Activated naive CD8-positive, alpha-beta T cell treated with anti-CD3 and anti-CD28 coated beads, Interleukin-2, amount 50 U/mL, for 16 hours (primary cell): ENCODE results near the gene APBA2.
"Not testable (repeated sequence)": the region's sequence is repeated elsewhere in the genome, so short reads cannot be mapped to it uniquely, and the experiment has no call there.

Experiments used
- DNase-seq: peaks from one replicate; pipeline ENCODE4 v3.0.0-alpha.2; 2020; ENCODE audit warnings: low read depth, low spot score

The APBA2 gene

DNA sequence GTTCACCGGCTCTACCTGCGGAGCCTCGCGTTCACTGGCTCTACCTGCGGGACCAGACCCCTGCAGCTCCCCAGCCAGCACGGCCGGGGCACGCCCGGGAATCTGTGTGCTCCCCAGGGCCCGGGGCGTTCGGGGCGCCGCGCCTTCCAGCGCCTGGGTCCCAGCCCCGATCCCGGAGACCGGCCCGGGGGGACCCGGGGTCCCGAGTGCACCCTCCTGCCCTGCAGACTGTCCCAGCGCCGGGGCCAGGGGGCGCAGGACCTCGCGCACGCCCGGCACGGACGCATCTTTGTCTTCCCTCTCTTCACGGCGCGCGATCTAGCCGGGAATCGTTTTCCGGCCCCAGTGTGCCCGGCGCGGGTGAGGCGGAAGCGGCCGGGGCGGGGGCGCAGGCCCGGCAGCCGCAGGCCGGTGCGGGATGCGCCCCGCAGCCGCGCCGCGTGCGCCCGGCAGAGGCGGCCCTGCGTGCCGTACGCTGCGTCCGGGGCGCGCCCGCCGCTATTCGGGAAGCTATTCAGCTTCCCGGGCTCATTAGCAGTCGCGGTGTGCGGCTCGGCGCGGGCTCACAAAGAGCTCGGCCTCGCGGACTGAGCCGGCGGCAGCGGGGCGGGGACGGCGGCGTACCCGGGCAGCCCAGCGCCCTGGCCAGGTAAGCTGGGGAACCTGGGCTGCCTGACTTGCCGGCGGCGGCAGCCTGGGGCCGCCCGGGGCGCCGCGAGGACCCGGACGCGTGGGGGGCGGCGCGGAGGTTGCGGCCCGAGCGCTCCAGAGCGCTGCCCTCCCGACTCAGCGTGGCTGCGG, at the start of gene APBA2:
Gene APBA2 (plus strand): TSS at position 345 of the 801 bp plus-strand sequence. CDS start 167,911 bp downstream, outside the sequence.
- peak; percentile 17 for DNase-seq

DNA sequence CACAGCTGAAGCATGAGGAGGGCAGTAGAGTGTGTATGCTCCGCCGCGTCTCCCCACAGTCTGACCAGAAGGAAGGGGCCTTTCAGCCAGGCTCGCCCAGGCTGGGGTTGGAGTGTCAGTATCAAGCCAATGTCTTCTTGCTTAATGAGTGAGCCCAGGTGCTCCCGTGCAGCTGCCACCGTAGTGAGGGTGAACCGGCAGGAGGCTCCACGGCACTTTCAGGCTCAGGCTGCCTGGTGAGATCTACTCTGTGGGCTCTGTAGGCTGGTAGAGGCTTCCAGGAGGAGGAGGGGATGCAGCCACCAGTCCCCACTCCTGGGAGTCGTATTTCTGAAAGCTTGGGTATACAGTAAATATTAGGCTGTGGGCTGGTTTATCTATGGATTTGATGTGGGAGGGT, 45.5 kb upstream of the APBA2 start:
- DNase-seq = not testable (repeated sequence)

GRCh38 chr15:28842210-28842609, 43.6 kb upstream of the APBA2 start:
- not testable (repeated sequence) for DNase-seq

DNA sequence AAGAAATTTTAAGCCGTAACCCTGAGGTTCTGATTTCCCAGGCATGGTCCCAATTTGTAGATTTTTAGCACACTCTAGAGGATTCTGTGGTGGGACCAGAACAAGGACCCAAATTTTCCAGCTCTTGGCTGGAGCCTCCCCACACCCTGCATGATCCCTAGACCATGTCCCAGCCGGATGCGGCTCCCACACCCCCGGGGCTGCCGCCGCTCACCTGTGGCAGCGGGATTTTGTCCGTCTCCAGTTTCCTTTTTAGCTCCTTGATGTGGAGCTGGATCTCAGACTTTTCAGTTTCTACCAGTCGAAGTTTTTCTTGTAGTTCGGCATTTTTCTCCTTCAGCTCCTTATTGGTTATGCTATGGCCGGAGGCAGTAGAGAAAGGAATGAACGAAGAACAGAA, 42.3 kb upstream of the APBA2 start:
- DNase-seq = not testable (repeated sequence)

- DNase-seq = not testable (repeated sequence)
Measured at GRCh38 chr15:28844147-28844546, 41.6 kb upstream of the APBA2 start.

GRCh38 chr15:28847247-28847646, 38.5 kb upstream of the APBA2 start:
- not testable (repeated sequence) for DNase-seq

- not testable (repeated sequence) for DNase-seq
Measured at GRCh38 chr15:28847959-28848358, 37.8 kb upstream of the APBA2 start.

GRCh38 chr15:28848521-28848920, 37.3 kb upstream of the APBA2 start, which contains the start of gene GOLGA6L7:
Gene GOLGA6L7 (minus strand): TSS chr15:28848644. CDS start chr15:28848549, 95 bp downstream.
- DNase-seq = not testable (repeated sequence)

GRCh38 chr15:28849271-28849670, 36.5 kb upstream of the APBA2 start:
- not testable (repeated sequence) for DNase-seq

DNA sequence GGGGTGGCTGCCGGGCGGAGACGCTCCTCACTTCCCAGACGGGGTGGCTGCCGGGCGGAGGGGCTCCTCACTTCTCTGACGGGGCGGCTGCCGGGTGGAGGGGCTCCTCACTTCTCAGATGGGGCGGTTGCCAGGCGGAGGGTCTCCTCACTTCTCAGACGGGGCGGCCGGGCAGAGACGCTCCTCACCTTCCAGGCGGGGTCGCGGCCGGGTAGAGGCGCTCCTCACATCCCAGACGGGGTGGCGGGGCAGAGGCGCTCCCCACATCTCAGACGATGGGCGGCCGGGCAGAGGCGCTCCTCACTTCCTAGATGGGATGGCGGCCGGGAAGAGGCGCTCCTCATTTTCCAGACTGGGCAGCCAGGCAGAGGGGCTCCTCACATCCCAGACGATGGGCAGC, 36.0 kb upstream of the APBA2 start:
- not testable (repeated sequence) for DNase-seq

- not testable (repeated sequence) for DNase-seq
Measured at GRCh38 chr15:28853654-28854053, 32.1 kb upstream of the APBA2 start.

DNA sequence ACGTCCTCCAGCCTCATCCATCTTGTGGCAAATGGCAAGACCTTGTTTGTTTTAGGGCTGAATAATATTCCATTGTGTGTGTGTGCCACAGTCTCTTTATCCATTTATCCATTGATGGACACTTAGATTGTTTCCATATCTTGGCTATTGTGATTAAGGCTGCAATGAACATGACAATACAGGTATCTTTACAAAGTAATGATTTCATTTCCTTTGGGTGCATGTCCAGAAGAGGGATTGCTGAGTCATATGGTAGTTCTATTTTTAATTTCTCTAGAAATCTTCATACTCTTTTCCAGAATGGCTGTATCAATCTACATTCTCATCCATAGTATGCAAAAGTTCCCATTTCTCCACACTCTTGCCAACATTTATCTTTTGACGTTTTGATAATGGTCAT, 31.2 kb upstream of the APBA2 start:
- DNase-seq = not testable (repeated sequence)

DNA sequence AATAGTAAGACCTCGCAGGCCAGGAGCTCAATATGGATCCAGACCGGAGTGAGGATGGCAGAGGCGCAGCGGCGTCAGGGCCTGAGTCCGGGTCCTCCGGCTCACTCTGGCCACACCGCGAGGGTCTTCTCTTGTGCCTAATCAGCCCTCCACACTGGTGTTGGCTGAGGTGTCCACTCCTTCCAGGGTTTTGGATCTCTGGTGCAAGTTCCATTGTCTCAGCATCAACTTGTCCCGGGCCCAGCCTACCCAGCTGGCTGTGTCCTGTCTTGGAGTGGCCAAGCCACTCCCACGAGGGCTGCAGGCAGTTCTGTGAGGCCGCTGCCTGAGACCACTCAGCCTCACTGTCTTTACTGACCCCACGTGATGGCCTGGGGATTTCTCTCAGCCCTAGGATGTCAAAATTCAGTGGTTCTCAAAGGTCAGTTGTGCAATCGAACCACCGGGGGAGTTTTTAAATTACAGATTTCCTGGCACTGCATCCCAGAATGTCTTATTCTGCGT, 24.7 kb upstream of the APBA2 start:
- DNase-seq = no peak

- not testable (repeated sequence) for DNase-seq
Measured at GRCh38 chr15:28861589-28862293, 24.0 kb upstream of the APBA2 start.

DNA sequence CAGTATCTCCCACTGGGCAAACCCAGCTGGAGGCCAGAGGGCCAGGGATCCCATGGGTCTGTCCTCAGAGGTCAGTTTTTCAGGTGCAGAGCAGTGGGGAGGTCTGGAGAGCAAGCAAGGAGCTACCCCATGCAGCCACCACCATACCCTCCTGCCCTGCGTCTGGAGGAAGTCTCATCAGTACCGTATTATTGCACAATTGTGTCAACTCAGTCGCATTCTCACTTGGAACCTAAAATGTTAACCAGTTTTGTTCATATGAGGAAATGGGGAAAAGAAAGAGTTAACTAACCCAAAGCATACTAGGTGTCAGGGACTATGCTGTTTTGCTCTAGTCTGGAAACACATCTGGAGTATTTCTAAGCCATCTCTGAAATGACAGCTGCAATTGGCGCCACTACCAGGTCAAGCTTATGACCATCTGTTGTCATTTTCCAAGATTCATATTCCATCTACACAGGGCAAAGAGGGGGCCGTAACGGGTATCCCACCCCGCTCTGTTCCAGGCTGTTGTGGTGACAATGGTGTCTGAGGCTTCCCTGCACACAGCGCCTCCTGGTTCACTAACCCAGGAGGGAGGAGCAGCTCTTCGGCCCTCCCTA, 16.9 kb upstream of the APBA2 start:
- DNase-seq = no peak

DNA sequence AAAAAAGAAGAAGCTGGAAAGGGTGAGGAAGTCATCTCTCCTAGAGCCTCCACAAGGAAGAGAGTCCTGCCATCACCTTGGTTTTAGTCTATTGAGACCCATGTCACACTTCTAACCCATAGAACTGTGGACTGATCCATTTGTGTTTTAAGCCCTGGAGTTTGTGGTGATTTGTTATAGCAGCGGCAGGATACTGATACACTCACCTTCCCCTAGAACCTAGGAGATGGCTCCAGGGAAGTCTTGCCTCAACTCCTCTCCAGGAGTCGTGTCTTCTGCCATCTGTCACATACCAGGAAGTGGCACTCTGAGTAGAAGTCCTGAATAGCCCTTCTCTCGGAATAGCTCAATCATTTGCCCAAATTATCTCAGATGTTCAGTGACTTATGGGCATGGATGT, 14.6 kb upstream of the APBA2 start:
- DNase-seq = no peak

DNA sequence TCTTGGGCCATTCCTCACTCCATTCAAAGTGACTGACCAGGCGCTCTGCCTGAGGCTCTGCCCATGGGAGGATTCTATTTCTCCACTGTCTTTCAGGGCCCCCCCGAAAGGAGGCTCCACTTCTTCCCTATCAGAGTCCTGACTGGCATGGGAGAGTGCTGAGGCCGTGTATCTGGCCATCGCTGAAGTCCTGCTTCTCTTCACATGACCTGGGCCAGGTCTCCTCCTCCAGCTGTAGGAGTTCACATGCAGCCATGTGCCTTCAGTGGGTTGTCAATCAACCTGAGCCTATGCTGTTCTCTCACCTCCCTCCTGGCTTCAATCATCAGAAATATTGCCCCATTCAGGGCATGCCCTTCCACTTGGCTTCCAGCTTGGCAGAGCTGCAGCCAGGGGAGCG, 12.8 kb upstream of the APBA2 start:
- no peak for DNase-seq

DNA sequence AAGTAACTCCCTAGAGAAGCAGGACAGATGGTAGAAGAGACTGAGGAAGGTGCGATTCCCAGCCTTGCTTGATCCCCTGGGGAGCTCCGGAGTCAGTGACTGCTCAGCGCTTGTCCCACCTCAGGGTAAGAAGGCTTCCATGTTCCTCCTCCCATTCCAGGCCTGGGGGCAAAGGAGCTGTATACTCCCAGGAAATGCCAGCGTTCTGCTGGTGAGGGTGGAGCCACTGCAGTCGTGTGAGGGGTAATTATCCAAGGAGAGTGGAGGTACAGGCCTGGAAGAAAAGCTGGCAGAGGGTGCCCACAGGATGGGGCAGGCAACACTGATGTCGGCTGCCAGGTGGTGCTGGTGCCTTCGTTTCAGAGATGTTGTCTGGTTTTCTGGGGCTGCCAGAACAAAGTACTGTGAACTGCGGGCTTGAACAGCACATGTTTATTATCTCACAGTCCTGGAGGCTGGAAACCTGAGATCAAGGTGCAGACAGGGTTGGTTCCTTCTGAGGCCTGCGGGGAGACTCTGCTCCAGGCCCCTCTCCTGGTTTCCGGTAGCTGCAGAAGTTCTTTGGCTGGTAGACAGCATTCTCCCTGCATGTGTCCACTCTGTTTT, 12.1 kb upstream of the APBA2 start:
- DNase-seq = no peak

DNA sequence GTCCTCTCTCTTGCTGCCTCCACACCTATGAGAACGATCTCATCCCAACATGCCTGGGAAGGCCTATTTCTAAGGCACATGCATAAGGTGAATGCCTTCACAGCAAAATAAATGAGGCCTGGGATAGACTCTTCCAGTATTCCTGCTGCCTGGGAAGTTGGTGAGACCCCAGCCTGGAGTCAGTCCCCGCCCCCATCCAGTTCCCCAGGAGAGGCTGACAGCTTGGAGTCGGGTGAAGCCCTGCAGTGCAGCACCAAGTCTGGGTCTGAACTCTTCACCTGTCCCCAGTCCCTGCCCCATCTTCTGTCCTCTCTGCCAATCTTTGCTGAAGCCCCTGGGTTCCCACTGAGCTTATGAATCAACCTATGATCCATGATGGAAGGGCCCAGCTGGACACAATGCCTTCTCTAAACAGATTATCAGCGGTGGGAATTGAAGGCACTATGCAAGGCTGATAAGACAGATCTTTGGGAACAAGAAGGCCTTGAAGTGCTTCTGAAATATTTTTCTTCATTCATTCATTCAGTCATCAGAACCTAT, 10.2 kb upstream of the APBA2 start:
- no peak for DNase-seq

GRCh38 chr15:28876131-28876844, 9.5 kb upstream of the APBA2 start:
- DNase-seq = no peak

DNA sequence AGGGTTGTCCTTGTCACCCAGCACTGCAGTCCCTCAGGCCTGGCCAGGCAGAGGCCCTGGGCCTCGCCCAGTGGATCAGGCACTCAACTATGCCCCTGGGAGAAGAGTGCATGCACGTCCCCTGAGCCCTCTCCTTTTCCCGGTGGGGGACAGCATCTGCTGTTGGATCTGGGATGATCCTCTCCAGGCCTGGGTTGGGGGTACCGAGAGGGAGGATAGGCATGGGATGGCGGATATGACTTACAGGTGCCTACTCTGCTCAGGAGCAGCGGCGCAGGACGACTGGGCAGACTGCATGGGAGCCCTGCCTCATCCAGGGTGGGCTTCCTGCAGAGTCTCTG, 9.0 kb upstream of the APBA2 start:
- DNase-seq = no peak
